WTC11 (cell line): ENCODE measurements around the gene CCDC93. TPM values are rescaled to one million over a fixed set of nuclear protein-coding genes. Genes with fewer than 3 reads are reported as not detected.

ENCODE experiments used
- ATAC-seq: fragments of 200-7000 bp; cut with Tn5 transposase; 2 replicates; pipeline ENCODE4 v1.10.0; 2021; ENCODE audit warnings: mild to moderate bottlenecking, moderate library complexity
- CTCF ChIA-PET: fragments of 300-600 bp; sonication (Branson Sonifier 250); formaldehyde crosslinking; loops from one replicate; lab custom pipeline; 2021; ENCODE audit warnings: antibody characterized with exemption; lab: Charles Lee
- POLR2A ChIA-PET: fragments of 350-600 bp; sonication (Branson Sonifier 250); formaldehyde crosslinking; loops from one replicate; lab custom pipeline; 2021; ENCODE audit warnings: antibody characterized with exemption; lab: Charles Lee
- DNase-seq: peaks from one replicate; pipeline ENCODE4 v3.0.0; 2021; ENCODE audit warnings: low spot score
- H3K27ac Mint-ChIP-seq: 2 replicates; pipeline ENCODE4 v1.8.0; 2021; ENCODE audit warnings: mixed read lengths
- H3K27me3 Mint-ChIP-seq: 2 replicates; pipeline ENCODE4 v1.8.0; 2021; ENCODE audit warnings: low read depth, mild to moderate bottlenecking, moderate library complexity, mixed read lengths
- H3K36me3 Mint-ChIP-seq: 2 replicates; pipeline ENCODE4 v1.8.0; 2021; ENCODE audit warnings: mixed read lengths
- H3K4me1 Mint-ChIP-seq: 2 replicates; pipeline ENCODE4 v1.8.0; 2022; ENCODE audit warnings: mixed read lengths
- H3K4me3 Mint-ChIP-seq: 2 replicates; pipeline ENCODE4 v1.8.0; 2021; ENCODE audit warnings: mild to moderate bottlenecking, moderate library complexity, mixed read lengths
- H3K9me3 Mint-ChIP-seq: 2 replicates; pipeline ENCODE4 v1.8.0; 2021; ENCODE audit warnings: mixed read lengths
- AFF4 ChIP-seq: sonication (generic); formaldehyde crosslinking; IDR thresholded peaks from 2 replicates; pipeline ENCODE4 v1.8.1; 2023; ENCODE audit warnings: mild to moderate bottlenecking, missing genetic modification reagents, borderline replicate concordance
- ATF3 ChIP-seq: sonication (generic); formaldehyde crosslinking; conservative IDR thresholded peaks from 2 replicates; pipeline ENCODE4 v1.8.1; 2022; ENCODE audit warnings: mild to moderate bottlenecking, missing genetic modification reagents
- CTCF ChIP-seq: fragments of 200-600 bp; IDR thresholded peaks from 2 replicates; pipeline ENCODE4 v1.8.0; 2022; ENCODE audit warnings: antibody characterized with exemption
- ESRRA ChIP-seq: sonication (generic); formaldehyde crosslinking; IDR thresholded peaks from 2 replicates; pipeline ENCODE4 v1.8.1; 2022; ENCODE audit warnings: mild to moderate bottlenecking, missing genetic modification reagents, borderline replicate concordance
- GTF2I ChIP-seq: fragments of 250-450 bp; sonication (Bioruptor Pico); conservative IDR thresholded peaks from 2 replicates; pipeline ENCODE4 v1.4.0; 2021; ENCODE audit warnings: mild to moderate bottlenecking
- HMGA2 ChIP-seq: fragments of 250-450 bp; sonication (Bioruptor Pico); IDR thresholded peaks from 2 replicates; pipeline ENCODE4 v1.4.0; 2021; ENCODE audit warnings: mild to moderate bottlenecking, moderate library complexity
- HMGXB4 ChIP-seq: sonication (generic); formaldehyde crosslinking; IDR thresholded peaks from 2 replicates; pipeline ENCODE4 v1.8.1; 2023; ENCODE audit warnings: mild to moderate bottlenecking, moderate library complexity, missing genetic modification reagents
- IRF1 ChIP-seq: sonication (generic); formaldehyde crosslinking; IDR thresholded peaks from 2 replicates; pipeline ENCODE4 v1.8.0; 2023; ENCODE audit warnings: missing genetic modification reagents
- IRF2 ChIP-seq: sonication (generic); formaldehyde crosslinking; IDR thresholded peaks from 2 replicates; pipeline ENCODE4 v1.8.0; 2022; ENCODE audit warnings: low read depth, missing genetic modification reagents, borderline replicate concordance
- MXD4 ChIP-seq: fragments of 250-450 bp; sonication (Bioruptor Pico); IDR thresholded peaks from 2 replicates; pipeline ENCODE4 v1.8.0; 2021; ENCODE audit warnings: mild to moderate bottlenecking, moderate library complexity, borderline replicate concordance
- NR3C1 ChIP-seq: sonication (generic); formaldehyde crosslinking; conservative IDR thresholded peaks from 2 replicates; pipeline ENCODE4 v1.8.1; 2023; ENCODE audit warnings: low read depth, mild to moderate bottlenecking, missing genetic modification reagents
- TEAD1 ChIP-seq: sonication (generic); formaldehyde crosslinking; IDR thresholded peaks from 2 replicates; pipeline ENCODE4 v1.8.0; 2022; ENCODE audit warnings: mild to moderate bottlenecking, missing genetic modification reagents
- USF2 ChIP-seq: sonication (generic); formaldehyde crosslinking; IDR thresholded peaks from 2 replicates; pipeline ENCODE4 v1.8.1; 2023; ENCODE audit warnings: mild to moderate bottlenecking, missing genetic modification reagents, moderate library complexity
- ZNF317 ChIP-seq: sonication (generic); formaldehyde crosslinking; IDR thresholded peaks from 2 replicates; pipeline ENCODE4 v1.8.1; 2023; ENCODE audit warnings: low read depth, mild to moderate bottlenecking, moderate library complexity, missing genetic modification reagents, borderline replicate concordance
- ZSCAN18 ChIP-seq: fragments of 250-450 bp; sonication (Bioruptor Pico); IDR thresholded peaks from 2 replicates; pipeline ENCODE4 v2.1.2; 2022; ENCODE audit warnings: mild to moderate bottlenecking, moderate library complexity
- total RNA-seq: library from RNA; stranded (reverse); gene quantifications from 3 replicates; pipeline ENCODE4 v1.2.3, GENCODE V29; 2021

CCDC93 gene
- total RNA-seq, 1 experiment from 2014 or later, result 16.9 TPM

GRCh38 chr2:118058951-118059350, 45.1 kb upstream of the CCDC93 start:
- Mint-ChIP-seq H3K4me1 (peaks cover 2% of the 10 kb centered on the region; the same call in 1 of the 2 replicates), H3K36me3 (no peaks in the 10 kb centered on the region), H3K9me3 (no peaks in the 10 kb centered on the region), H3K4me3 (no peak overlapping the region), H3K27me3 (no peaks in the 10 kb centered on the region; the same call in 1 of the 2 replicates), H3K27ac (no peak overlapping the region)
- TF ChIP-seq ZNF317 (CRISPR knock-in tag) (no peak), MXD4 (CRISPR knock-in tag) (no peak), USF2 (CRISPR knock-in tag) (no peak), GTF2I (CRISPR knock-in tag) (no peak), AFF4 (no peak)
- ATAC-seq (no peak), DNase-seq (no peak)
- ChIA-PET POLR2A (no interaction called here), CTCF (interaction anchor here (1.2 to 1.4 kb wide), 2 partner anchors 12 to 26 kb away, joined by 3 to 7 read pairs; no protein-coding TSS in a partner anchor)

GRCh38 chr2:118056801-118057200, 42.9 kb upstream of the CCDC93 start:
- no peaks in the 10 kb centered on the region for H3K27me3 Mint-ChIP-seq
- no peak overlapping the region for H3K27ac Mint-ChIP-seq
- DNase-seq (no peak), ATAC-seq (no peak)
- peaks cover 2% of the 10 kb centered on the region; the same call in 1 of the 2 replicates for H3K4me1 Mint-ChIP-seq
- ChIA-PET POLR2A (no interaction called here), CTCF (interaction anchor here (0.5 to 3.1 kb wide), 4 partner anchors 11 to 955 kb away, joined by 3 to 19 read pairs (median 3); no protein-coding TSS in a partner anchor)
- H3K9me3 Mint-ChIP-seq, result no peaks in the 10 kb centered on the region
- no peaks in the 10 kb centered on the region for H3K36me3 Mint-ChIP-seq
- no peak overlapping the region for H3K4me3 Mint-ChIP-seq
- no peak for TF ChIP-seq TEAD1 (CRISPR knock-in tag)
- TF ChIP-seq CTCF, result no peak
- TF ChIP-seq ATF3 (CRISPR knock-in tag), result no peak
- no peak for TF ChIP-seq ESRRA (CRISPR knock-in tag)
- no peak for TF ChIP-seq HMGXB4 (CRISPR knock-in tag)
- TF ChIP-seq MXD4 (CRISPR knock-in tag), result no peak
- no peak for TF ChIP-seq HMGA2 (CRISPR knock-in tag)
- TF ChIP-seq IRF1, result no peak

- H3K4me3 Mint-ChIP-seq, result no peak overlapping the region
These were observed 42.3 kb upstream of the CCDC93 start for GRCh38 chr2:118056165-118056534.

More at GRCh38 chr2:118056165-118056534, 42.3 kb upstream of the CCDC93 start:
- Mint-ChIP-seq H3K9me3 (no peaks in the 10 kb centered on the region), H3K4me1 (no peaks in the 10 kb centered on the region), H3K27ac (no peak overlapping the region)
- DNase-seq (no peak), ATAC-seq (no peak)
- ChIA-PET POLR2A (no interaction called here), CTCF (interaction anchor here (0.9 to 3.1 kb wide), 3 partner anchors 10 to 53 kb away, joined by 3 to 19 read pairs (median 3); no protein-coding TSS in a partner anchor)
- TF ChIP-seq NR3C1 (CRISPR knock-in tag), result no peak
- no peak for TF ChIP-seq ZSCAN18 (CRISPR knock-in tag)
- TF ChIP-seq IRF2 (CRISPR knock-in tag), result no peak
- TF ChIP-seq, all 79 proteins: peak for 0
- Mint-ChIP-seq H3K27me3 (no peaks in the 10 kb centered on the region), H3K36me3 (no peaks in the 10 kb centered on the region)
